LNCaP clone FGC (cell line): ENCODE data around the gene TCIRG1.
A peak's percentile ranks its signal among the peaks of the same experiment; 100 is the strongest.
"Not testable (repeated sequence)": the region's sequence is repeated elsewhere in the genome, so short reads cannot be mapped to it uniquely, and the experiment has no call there.

ENCODE experiments used
- DNase-seq: peaks from one replicate; pipeline ENCODE4 v3.0.0-alpha.2; 2011; ENCODE audit warnings: low read depth
- H3K4me3 ChIP-seq: 2 replicates; pipeline ENCODE4 v1.5.1; 2011; ENCODE audit warnings: mild to moderate bottlenecking, low read depth, low read length, control low read depth
- CTCF ChIP-seq: IDR thresholded peaks from 2 replicates; pipeline ENCODE4 v1.5.1; 2012; ENCODE audit warnings: mild to moderate bottlenecking; ENCODE audit not compliant: control insufficient read depth, insufficient read depth; ENCODE audit errors: extremely low read depth

Gene TCIRG1

GRCh38 chr11:68089679-68090078 lies 50.9 kb downstream of the TCIRG1 start:
- DNase-seq, result no peak
- no peak overlapping the region for H3K4me3 ChIP-seq
- TF ChIP-seq CTCF, result no peak

DNA sequence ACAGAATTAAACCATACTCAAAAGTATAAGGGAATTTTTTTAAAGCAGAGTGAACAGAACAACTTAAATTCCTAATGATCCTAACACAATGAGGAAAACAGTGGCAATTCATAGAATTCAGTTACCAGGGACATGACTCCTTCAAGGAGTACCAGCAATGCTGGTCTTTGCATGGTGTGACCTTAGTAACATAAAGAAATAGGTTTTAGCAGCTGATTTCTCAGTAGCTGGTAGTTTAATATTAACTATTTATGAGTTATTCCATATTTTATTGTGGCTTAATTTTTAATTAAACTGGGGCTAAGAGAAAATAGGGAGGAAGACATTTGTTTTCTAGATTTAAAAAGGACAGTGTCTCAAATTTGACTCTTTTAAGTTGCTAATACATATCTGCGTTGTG lies 51.5 kb downstream of the TCIRG1 start:
- no peak for DNase-seq
- no peak for TF ChIP-seq CTCF
- no peak overlapping the region for H3K4me3 ChIP-seq

GRCh38 chr11:68090706-68091105 lies 51.9 kb downstream of the TCIRG1 start:
- TF ChIP-seq CTCF, result no peak
- H3K4me3 ChIP-seq, result no peak overlapping the region
- DNase-seq, result peak; percentile 41

DNA sequence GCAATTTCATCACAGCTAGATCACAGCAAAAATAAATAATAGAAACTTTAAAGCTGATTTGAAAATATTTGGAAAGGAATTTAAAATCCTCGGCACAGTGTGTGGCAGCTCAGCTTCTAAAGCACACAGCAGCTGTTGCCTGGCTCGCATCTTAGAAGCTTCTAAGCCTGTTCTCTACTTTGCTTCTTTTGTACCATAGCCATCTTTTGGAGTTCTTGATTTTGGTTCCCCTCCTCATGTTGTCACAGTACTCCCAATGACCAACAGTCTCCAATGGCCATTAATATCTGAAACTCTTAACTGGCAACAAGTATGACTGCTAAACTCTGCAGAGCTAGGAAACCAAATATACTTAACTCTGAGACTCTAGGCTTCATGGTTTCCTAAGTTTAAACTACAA lies 53.6 kb downstream of the TCIRG1 start:
- no peak for TF ChIP-seq CTCF
- no peak for DNase-seq
- H3K4me3 ChIP-seq, result no peak overlapping the region

DNA sequence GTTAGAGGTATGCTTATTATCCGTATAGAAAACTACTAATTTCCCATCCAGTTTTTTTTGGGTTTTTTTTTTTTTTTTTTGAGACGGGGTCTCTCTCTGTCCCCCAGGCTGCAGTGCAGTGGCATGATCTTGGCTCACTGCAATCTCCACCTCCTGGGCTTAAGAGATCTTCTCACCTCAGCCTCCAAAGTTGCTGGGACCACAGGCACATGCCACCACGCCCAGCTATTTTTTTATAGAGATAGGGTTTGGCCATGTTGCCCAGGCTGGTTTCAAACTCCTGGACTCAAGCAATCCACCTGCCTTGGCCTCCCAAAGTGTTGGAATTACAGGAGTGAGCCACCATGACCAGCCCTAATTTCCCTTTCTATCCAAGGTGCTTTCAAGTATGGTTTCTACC lies 54.1 kb downstream of the TCIRG1 start:
- not testable (repeated sequence) for DNase-seq, H3K4me3 ChIP-seq

DNA sequence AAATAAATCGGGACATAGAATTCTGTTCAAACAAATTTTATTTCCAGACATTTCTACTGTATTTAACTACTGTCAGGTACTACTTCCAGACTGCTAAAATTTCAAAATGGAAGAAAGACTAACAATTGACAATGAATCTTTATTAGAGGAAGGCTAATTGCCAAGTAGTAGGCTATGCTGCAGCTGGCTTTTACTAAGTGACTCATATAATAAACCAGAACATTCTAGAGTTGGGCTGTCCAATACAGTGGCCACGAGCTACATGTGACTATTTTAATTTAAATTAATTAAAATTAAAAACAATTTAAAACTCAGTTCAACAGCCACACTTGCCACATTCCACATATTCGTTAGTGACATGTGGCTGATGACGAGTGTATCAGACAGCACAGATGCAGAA lies 54.7 kb downstream of the TCIRG1 start:
- DNase-seq, result no peak
- TF ChIP-seq CTCF, result no peak
- H3K4me3 ChIP-seq, result no peak overlapping the region

GRCh38 chr11:68096962-68097361 lies 58.1 kb downstream of the TCIRG1 start:
- no peak for TF ChIP-seq CTCF
- no peak for DNase-seq
- H3K4me3 ChIP-seq, result no peak overlapping the region

GRCh38 chr11:68099057-68099456 lies 60.2 kb downstream of the TCIRG1 start:
- no peak for TF ChIP-seq CTCF
- no peak for DNase-seq
- H3K4me3 ChIP-seq, result peak overlapping the region; percentile 43
